Parathyroid adenoma (tissue), 2 donors: ENCODE measurements around the gene AIPL1.
"Not testable (repeated sequence)": the region's sequence is repeated elsewhere in the genome, so short reads cannot be mapped to it uniquely, and the experiment has no call there.

ENCODE experiments used
- H2AFZ ChIP-seq: fragments of 300-600 bp; sonication (generic); one replicate; pipeline ENCODE4 v1.7.0; 2017; ENCODE audit warnings: antibody characterized with exemption, mild to moderate bottlenecking
- H3K27ac ChIP-seq: fragments of 300-600 bp; sonication (generic); one replicate; pipeline ENCODE4 v1.7.0; 2017
- H3K27me3 ChIP-seq: fragments of 300-600 bp; sonication (generic); one replicate; pipeline ENCODE4 v1.7.0; 2017; ENCODE audit warnings: low read length; ENCODE audit not compliant: control insufficient read depth, insufficient read depth
- H3K36me3 ChIP-seq: fragments of 300-600 bp; sonication (generic); one replicate; pipeline ENCODE4 v1.7.0; 2017; ENCODE audit warnings: low read length; ENCODE audit not compliant: control insufficient read depth, insufficient read depth
- H3K4me1 ChIP-seq: fragments of 300-600 bp; sonication (generic); one replicate; pipeline ENCODE4 v1.7.0; 2017; ENCODE audit warnings: control low read depth
- H3K4me2 ChIP-seq: fragments of 300-600 bp; sonication (generic); one replicate; pipeline ENCODE4 v1.7.0; 2017; ENCODE audit warnings: low read length
- H3K4me3 ChIP-seq: fragments of 300-600 bp; sonication (generic); one replicate; pipeline ENCODE4 v1.7.0; 2017; ENCODE audit warnings: low read depth, low read length
- H3K79me2 ChIP-seq: fragments of 300-600 bp; sonication (generic); one replicate; pipeline ENCODE4 v1.7.0; 2017; ENCODE audit warnings: control low read depth
- H3K9ac ChIP-seq: fragments of 300-600 bp; sonication (generic); one replicate; pipeline ENCODE4 v1.7.0; 2017; ENCODE audit warnings: mild to moderate bottlenecking
- H3K9me3 ChIP-seq: fragments of 300-600 bp; sonication (generic); one replicate; pipeline ENCODE4 v1.7.0; 2017; ENCODE audit warnings: low read length; ENCODE audit not compliant: control insufficient read depth
- CTCF ChIP-seq: fragments of 300-600 bp; sonication (generic); IDR thresholded peaks from one replicate; pipeline ENCODE4 v1.7.0; 2017; ENCODE audit warnings: antibody characterized with exemption, mild to moderate bottlenecking
- donor health status: primary hyperparathyroidism.

Gene AIPL1, protein sequence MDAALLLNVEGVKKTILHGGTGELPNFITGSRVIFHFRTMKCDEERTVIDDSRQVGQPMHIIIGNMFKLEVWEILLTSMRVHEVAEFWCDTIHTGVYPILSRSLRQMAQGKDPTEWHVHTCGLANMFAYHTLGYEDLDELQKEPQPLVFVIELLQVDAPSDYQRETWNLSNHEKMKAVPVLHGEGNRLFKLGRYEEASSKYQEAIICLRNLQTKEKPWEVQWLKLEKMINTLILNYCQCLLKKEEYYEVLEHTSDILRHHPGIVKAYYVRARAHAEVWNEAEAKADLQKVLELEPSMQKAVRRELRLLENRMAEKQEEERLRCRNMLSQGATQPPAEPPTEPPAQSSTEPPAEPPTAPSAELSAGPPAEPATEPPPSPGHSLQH

DNA sequence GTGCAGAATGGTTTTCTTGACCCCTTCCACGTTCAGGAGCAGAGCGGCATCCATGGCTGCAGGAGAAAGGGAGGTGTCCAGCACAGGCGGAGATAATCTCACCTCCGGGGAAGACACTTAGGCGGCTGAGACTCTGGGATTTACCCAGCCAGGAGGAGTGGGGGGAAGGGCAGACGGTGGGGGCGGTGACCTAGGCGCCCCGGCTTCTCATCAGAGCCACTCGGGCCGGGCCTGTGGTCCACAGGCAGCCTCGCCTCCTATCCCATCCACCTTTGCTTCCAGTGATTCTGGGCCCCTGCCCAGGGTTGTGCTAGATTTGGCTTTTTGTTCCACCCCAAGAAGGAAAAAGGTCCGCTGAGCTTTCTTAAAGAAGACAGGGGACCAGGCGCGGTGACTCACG lies at the start of gene AIPL1:
Gene AIPL1 (minus strand): TSS at position 71 of the 400 bp plus-strand sequence. CDS start 17 bp downstream, at position 54.
- Histone ChIP-seq H3K9me3 (no peaks in the 10 kb centered on the region), H3K36me3 (no peaks in the 10 kb centered on the region), H2AFZ (no peak within 1 kb of the TSS), H3K9ac (no peak within 1 kb of the TSS), H3K27ac (no peak within 1 kb of the TSS), H3K27me3 (no peaks in the 10 kb centered on the region), H3K79me2 (no peaks in the 10 kb centered on the region), H3K4me1 (no peaks in the 10 kb centered on the region), H3K4me3 (no peak within 1 kb of the TSS), H3K4me2 (no peak within 1 kb of the TSS)
- TF ChIP-seq CTCF, result no peak

- H3K4me1 ChIP-seq, result no peaks in the 10 kb centered on the region
- no peak for TF ChIP-seq CTCF
- H3K4me2 ChIP-seq, result no peak overlapping the region
- H3K4me3 ChIP-seq, result no peak overlapping the region
- H3K27ac ChIP-seq, result no peak overlapping the region
- H3K27me3 ChIP-seq, result no peaks in the 10 kb centered on the region
- H3K9ac ChIP-seq, result no peak overlapping the region
- no peak overlapping the region for H2AFZ ChIP-seq
- H3K79me2 ChIP-seq, result no peaks in the 10 kb centered on the region
- H3K9me3 ChIP-seq, result no peaks in the 10 kb centered on the region
- no peaks in the 10 kb centered on the region for H3K36me3 ChIP-seq
These were observed 48.6 kb upstream of the AIPL1 start for GRCh38 chr17:6483507-6483906.

DNA sequence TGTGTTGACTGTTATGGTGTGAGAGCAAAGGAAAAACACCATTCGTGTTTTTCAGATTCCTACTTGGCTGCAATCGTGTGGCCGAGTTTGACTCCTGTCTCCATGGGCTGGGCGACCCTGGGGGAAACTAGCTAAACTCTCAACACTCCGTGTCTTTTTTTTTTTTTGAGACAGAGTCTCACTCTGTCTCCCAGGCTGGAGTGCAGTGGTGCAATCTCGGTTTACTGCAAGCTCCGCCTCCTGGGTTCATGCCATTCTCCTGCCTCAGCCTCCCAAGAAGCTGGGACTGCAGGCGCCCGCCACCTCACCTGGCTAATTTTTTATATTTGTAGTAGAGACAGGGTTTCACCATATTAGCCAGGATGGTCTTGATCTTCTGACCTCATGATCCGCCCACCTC lies 47.9 kb upstream of the AIPL1 start:
- not testable (repeated sequence) for H3K4me3 ChIP-seq, H3K79me2 ChIP-seq, H3K36me3 ChIP-seq, H3K9me3 ChIP-seq, H3K9ac ChIP-seq, H3K4me2 ChIP-seq, H3K27ac ChIP-seq, H2AFZ ChIP-seq, H3K4me1 ChIP-seq, H3K27me3 ChIP-seq

GRCh38 chr17:6482105-6482455 lies 47.2 kb upstream of the AIPL1 start:
- no peaks in the 10 kb centered on the region for H3K4me1 ChIP-seq
- H2AFZ ChIP-seq, result no peak overlapping the region
- no peak overlapping the region for H3K4me3 ChIP-seq
- no peaks in the 10 kb centered on the region for H3K9me3 ChIP-seq
- no peak overlapping the region for H3K27ac ChIP-seq
- H3K4me2 ChIP-seq, result no peak overlapping the region
- H3K36me3 ChIP-seq, result no peaks in the 10 kb centered on the region
- H3K9ac ChIP-seq, result no peak overlapping the region
- TF ChIP-seq CTCF, result no peak
- H3K27me3 ChIP-seq, result no peaks in the 10 kb centered on the region
- no peaks in the 10 kb centered on the region for H3K79me2 ChIP-seq

- Histone ChIP-seq H3K36me3 (no peaks in the 10 kb centered on the region), H3K9me3 (no peaks in the 10 kb centered on the region), H3K79me2 (no peaks in the 10 kb centered on the region), H3K4me2 (no peak overlapping the region), H2AFZ (no peak overlapping the region), H3K4me3 (no peak overlapping the region), H3K27me3 (no peaks in the 10 kb centered on the region), H3K27ac (no peak overlapping the region), H3K4me1 (no peaks in the 10 kb centered on the region), H3K9ac (no peak overlapping the region)
- no peak for TF ChIP-seq CTCF
These were observed 45.4 kb upstream of the AIPL1 start for GRCh38 chr17:6480303-6480675.
